Measurements from ENCODE around the gene LIX1L. TPM values are rescaled to one million over a fixed set of nuclear protein-coding genes. Genes with fewer than 3 reads are reported as not detected.

LIX1L gene
- total RNA-seq, 2 donors from 2014 or later, result 43.4 to 61.2 TPM

- Mint-ChIP-seq H3K27ac (no peak overlapping the region), H3K9me3 (no peaks in the 10 kb centered on the region), H3K4me1 (no peaks in the 10 kb centered on the region), H3K27me3 (no peaks in the 10 kb centered on the region), H3K36me3 (ENCODE audit: low read depth) (no peaks in the 10 kb centered on the region), H3K4me3 (no peak overlapping the region)
- ATAC-seq (replicated peaks), result peak; percentile 78
These were observed 66.0 kb downstream of the LIX1L start for GRCh38 chr1:145891587-145892485.

DNA sequence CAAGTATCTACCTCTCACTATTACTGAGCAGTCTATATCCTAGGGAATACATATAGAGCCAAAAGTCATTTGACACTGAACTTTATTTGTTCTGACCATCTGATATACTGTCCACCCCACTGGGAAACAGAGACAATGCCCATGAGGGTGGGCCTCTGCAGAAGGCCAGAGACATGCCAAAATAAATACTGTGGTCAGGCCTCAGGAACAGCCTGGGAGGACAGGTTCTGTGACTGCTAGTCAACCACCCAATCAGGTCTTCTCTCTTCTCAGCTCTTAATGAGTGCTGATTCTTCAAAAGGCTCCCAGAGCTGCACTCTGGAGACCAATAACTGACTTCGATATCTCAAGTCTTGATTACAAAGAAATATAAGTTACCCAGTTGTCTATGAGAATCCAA, 66.7 kb downstream of the LIX1L start:
- H3K4me3 Mint-ChIP-seq, result no peak overlapping the region
- H3K36me3 Mint-ChIP-seq (ENCODE audit: low read depth), result no peaks in the 10 kb centered on the region
- no peak for ATAC-seq (replicated peaks)
- no peaks in the 10 kb centered on the region for H3K9me3 Mint-ChIP-seq
- H3K27ac Mint-ChIP-seq, result no peak overlapping the region
- H3K4me1 Mint-ChIP-seq, result no peaks in the 10 kb centered on the region
- H3K27me3 Mint-ChIP-seq, result no peaks in the 10 kb centered on the region

DNA sequence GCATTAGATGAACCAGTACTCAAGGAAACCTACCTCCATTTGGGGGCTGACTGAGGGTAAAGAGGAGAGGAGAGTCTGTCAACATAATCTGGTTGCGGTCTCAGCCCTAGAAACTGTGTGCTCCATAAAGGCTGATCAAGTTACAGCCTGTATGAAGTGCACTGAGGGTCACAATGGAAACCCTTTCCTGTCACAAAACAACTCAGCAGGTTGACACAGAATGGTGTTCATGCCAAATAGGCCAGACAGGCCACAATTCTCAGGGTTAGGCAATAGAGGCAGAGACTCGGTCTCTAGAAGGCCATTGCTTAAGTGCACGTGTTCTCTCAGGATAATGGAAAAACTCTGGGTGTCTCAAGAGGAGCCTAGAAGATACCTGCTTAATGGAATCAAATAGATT, 68.1 kb downstream of the LIX1L start:
- no peak overlapping the region for H3K4me3 Mint-ChIP-seq
- H3K36me3 Mint-ChIP-seq (ENCODE audit: low read depth), result no peaks in the 10 kb centered on the region
- H3K4me1 Mint-ChIP-seq, result peaks cover 9% of the 10 kb centered on the region
- no peak for ATAC-seq (replicated peaks)
- H3K9me3 Mint-ChIP-seq, result no peaks in the 10 kb centered on the region
- peaks cover 7% of the 10 kb centered on the region for H3K27me3 Mint-ChIP-seq
- H3K27ac Mint-ChIP-seq, result no peak overlapping the region

- H3K9me3 Mint-ChIP-seq, result no peaks in the 10 kb centered on the region
- no peak overlapping the region for H3K27ac Mint-ChIP-seq
- H3K27me3 Mint-ChIP-seq, result peaks cover 17% of the 10 kb centered on the region
- no peak for ATAC-seq (replicated peaks)
- H3K4me1 Mint-ChIP-seq, result peaks cover 10% of the 10 kb centered on the region
- no peaks in the 10 kb centered on the region for H3K36me3 Mint-ChIP-seq (ENCODE audit: low read depth)
- no peak overlapping the region for H3K4me3 Mint-ChIP-seq
These were observed 70.2 kb downstream of the LIX1L start for GRCh38 chr1:145887631-145888030.

DNA sequence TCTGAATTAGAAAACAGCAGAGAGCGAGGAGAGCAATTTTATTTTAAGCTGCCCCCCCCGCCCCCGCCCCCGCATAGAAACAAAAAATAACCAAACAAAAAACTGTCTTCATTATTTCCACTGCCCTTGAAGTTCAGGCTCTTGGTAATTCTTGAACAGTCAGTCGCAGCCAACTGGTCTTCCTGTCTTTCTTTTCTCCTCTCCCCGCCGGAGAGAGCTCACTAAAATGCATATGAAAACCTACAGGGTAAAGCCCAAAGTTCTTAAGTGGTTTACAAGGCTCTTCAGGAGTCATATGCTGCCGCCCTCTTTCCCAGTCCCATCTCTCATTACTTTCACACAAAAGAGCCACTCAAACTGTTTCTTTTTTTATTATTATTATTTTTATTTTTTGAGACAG, 71.0 kb downstream of the LIX1L start:
- H3K9me3 Mint-ChIP-seq, result no peaks in the 10 kb centered on the region
- no peak overlapping the region for H3K27ac Mint-ChIP-seq
- no peaks in the 10 kb centered on the region for H3K36me3 Mint-ChIP-seq (ENCODE audit: low read depth)
- peaks cover 18% of the 10 kb centered on the region for H3K27me3 Mint-ChIP-seq
- no peak for ATAC-seq (replicated peaks)
- H3K4me3 Mint-ChIP-seq, result peak overlapping the region; percentile 76
- H3K4me1 Mint-ChIP-seq, result peaks cover 10% of the 10 kb centered on the region

- Mint-ChIP-seq H3K4me1 (peaks cover 10% of the 10 kb centered on the region), H3K27ac (no peak overlapping the region), H3K27me3 (peaks cover 18% of the 10 kb centered on the region), H3K4me3 (peak overlapping the region; percentile 76), H3K9me3 (no peaks in the 10 kb centered on the region), H3K36me3 (ENCODE audit: low read depth) (no peaks in the 10 kb centered on the region)
- ATAC-seq (replicated peaks), result no peak
These were observed 71.4 kb downstream of the LIX1L start for GRCh38 chr1:145886390-145886789.

DNA sequence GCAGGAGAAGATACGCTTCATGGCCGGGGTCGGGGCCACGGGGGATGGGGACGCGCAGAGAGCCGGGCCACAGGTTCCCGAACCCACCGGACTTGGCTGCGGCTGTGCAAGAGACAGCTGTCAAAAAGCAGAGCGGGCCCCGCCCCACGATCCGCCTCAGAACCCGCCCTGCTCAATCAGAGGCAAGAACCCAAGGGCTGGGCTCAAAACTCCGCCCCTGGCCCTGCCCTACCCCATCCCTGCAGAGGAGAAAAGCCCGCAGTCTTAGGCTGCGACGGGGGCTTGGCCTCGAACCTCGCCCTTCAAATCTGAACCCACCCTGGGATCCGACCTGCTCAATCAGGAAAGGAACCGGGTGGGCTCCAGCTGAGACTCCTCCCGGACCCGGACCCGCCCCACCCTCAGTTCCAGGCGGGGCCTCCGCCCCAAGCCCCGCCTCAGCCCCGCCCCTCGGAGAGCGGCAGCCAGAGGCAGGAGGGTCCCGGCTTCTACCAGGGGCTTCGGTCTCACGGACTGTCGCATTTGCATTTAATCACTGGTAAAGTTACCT, 72.0 kb downstream of the LIX1L start, which contains the start of gene ANKRD35:
ANKRD35 (minus strand) TSS at position 129 of the 550 bp plus-strand sequence; CDS start at position 21, 108 bp downstream.
- H3K36me3 Mint-ChIP-seq (ENCODE audit: low read depth), result no peaks in the 10 kb centered on the region
- H3K9me3 Mint-ChIP-seq, result no peaks in the 10 kb centered on the region
- H3K27ac Mint-ChIP-seq, result no peak within 1 kb of the TSS
- peaks cover 10% of the 10 kb centered on the region for H3K4me1 Mint-ChIP-seq
- ATAC-seq (replicated peaks), result peak; percentile 100
- H3K27me3 Mint-ChIP-seq, result peaks cover 21% of the 10 kb centered on the region
- peak within 1 kb of the TSS; percentile 76 for H3K4me3 Mint-ChIP-seq

GRCh38 chr1:145884675-145885074, 73.1 kb downstream of the LIX1L start:
- Mint-ChIP-seq H3K36me3 (ENCODE audit: low read depth) (no peaks in the 10 kb centered on the region), H3K27me3 (peaks cover 21% of the 10 kb centered on the region), H3K4me1 (peaks cover 10% of the 10 kb centered on the region), H3K4me3 (peak overlapping the region; percentile 76), H3K9me3 (no peaks in the 10 kb centered on the region), H3K27ac (no peak overlapping the region)
- no peak for ATAC-seq (replicated peaks)

Other genes starting within 250 kb of the LIX1L start
- gene CD160, start 238.5 kb downstream of the LIX1L start, total RNA-seq, result not detected
- gene RNF115, start 133.9 kb downstream of the LIX1L start, total RNA-seq, result 1 to 10 TPM; 7.9 to 9.3 TPM
- gene POLR3C, start 133.8 kb downstream of the LIX1L start, total RNA-seq, result 10 to 100 TPM; 20.4 to 22.2 TPM
- gene NUDT17, start 112.4 kb downstream of the LIX1L start, total RNA-seq, result 1 to 10 TPM; 2.3 to 2.7 TPM
- 10 to 100 TPM; 16.3 to 24.6 TPM for gene PIAS3, start 98.9 kb downstream of the LIX1L start, total RNA-seq
- under 1 TPM; 0.29 to 0.56 TPM for gene ANKRD35, start 72.2 kb downstream of the LIX1L start, total RNA-seq
- gene ITGA10, start 48.0 kb downstream of the LIX1L start, total RNA-seq, result 1 to 10 TPM; 1.6 to 2.9 TPM
- gene PEX11B, start 39.3 kb downstream of the LIX1L start, total RNA-seq, result 10 to 100 TPM; 23.6 to 25.2 TPM
- gene RBM8A, start 30.5 kb downstream of the LIX1L start, total RNA-seq, result 100 to 1,000 TPM; 222 to 275 TPM
- gene ANKRD34A, start 6.6 kb upstream of the LIX1L start, total RNA-seq, result 1 to 10 TPM; 4.6 to 4.8 TPM
- 10 to 100 TPM; 16.9 to 26.0 TPM for gene POLR3GL, start 6.7 kb upstream of the LIX1L start, total RNA-seq
- gene TXNIP, start 38.6 kb upstream of the LIX1L start, total RNA-seq, result 100 to 1,000 TPM in 1 of 2 donors, 10 to 100 TPM in 1; 74.2 to 269 TPM
- gene HJV, start 63.7 kb upstream of the LIX1L start, total RNA-seq, result not detected
- gene NBPF10, start 186.8 kb upstream of the LIX1L start, total RNA-seq, result 1 to 10 TPM; 3.1 to 3.4 TPM

Measured in activated T-helper 17 cell treated with anti-CD3 and anti-CD28 coated beads, Interleukin-2, amount 50 U/mL, for 72 hours (primary cell).